ENCODE measurements around the gene CCDC102B.

GRCh38 chr18:68916734-68917133 lies 118.9 kb downstream of the CCDC102B start:
- TF ChIP-seq IRF2 (CRISPR knock-in tag; IDR thresholded peaks at IDR 0.05; ENCODE audit: borderline replicate concordance, low read depth) = no peak
- TF ChIP-seq CBFB (CRISPR knock-in tag; IDR thresholded peaks at IDR 0.05; ENCODE audit: low read depth) = no peak
- no peak for TF ChIP-seq ZNF512 (CRISPR knock-in tag; IDR thresholded peaks at IDR 0.05; ENCODE audit: borderline replicate concordance)
- no peak for TF ChIP-seq NFYB (CRISPR knock-in tag; conservative IDR thresholded peaks at IDR 0.05; ENCODE audit: low read depth)
- TF ChIP-seq AFF4 (CRISPR knock-in tag; IDR thresholded peaks at IDR 0.05; ENCODE audit: borderline replicate concordance) = no peak
- TF ChIP-seq MAX (CRISPR knock-in tag; IDR thresholded peaks at IDR 0.05) = no peak
- no peak for TF ChIP-seq RORB (CRISPR knock-in tag; IDR thresholded peaks at IDR 0.05)
- no peak for TF ChIP-seq CTCF (IDR thresholded peaks at IDR 0.05)
- no peak for TF ChIP-seq ZBTB43 (CRISPR knock-in tag; IDR thresholded peaks at IDR 0.05)
- no peak for TF ChIP-seq FOXK1 (CRISPR knock-in tag; IDR thresholded peaks at IDR 0.05)
- TF ChIP-seq JUN (CRISPR knock-in tag; IDR thresholded peaks at IDR 0.05) = no peak
- TF ChIP-seq ZNF416 (CRISPR knock-in tag; IDR thresholded peaks at IDR 0.05) = no peak
- TF ChIP-seq SP1 (CRISPR knock-in tag; conservative IDR thresholded peaks at IDR 0.05) = no peak
- TF ChIP-seq ZNF232 (CRISPR knock-in tag; IDR thresholded peaks at IDR 0.05) = no peak

Data from WTC11 (cell line).